ACC112 (cell line): Measurements from ENCODE around the gene ENGASE.
"Not testable (repeated sequence)": the region's sequence is repeated elsewhere in the genome, so short reads cannot be mapped to it uniquely, and the experiment has no call there.

Experiments used
- H2AFZ ChIP-seq: fragments of 200-600 bp; sonication (generic); one replicate; pipeline ENCODE4 v1.6.0; 2017; ENCODE audit warnings: antibody characterized with exemption, low read length; ENCODE audit not compliant: unreplicated experiment
- H3K27ac ChIP-seq: fragments of 200-600 bp; sonication (generic); 2 replicates; pipeline ENCODE4 v1.5.1; 2014; ENCODE audit warnings: low read depth, mild to moderate bottlenecking, antibody characterized with exemption, low read length, moderate library complexity
- H3K27me3 ChIP-seq: fragments of 200-600 bp; sonication (generic); 2 replicates; pipeline ENCODE4 v1.6.1; 2014; ENCODE audit warnings: mild to moderate bottlenecking, antibody characterized with exemption, low read length, moderate library complexity, mixed read lengths; ENCODE audit not compliant: insufficient read depth
- H3K36me3 ChIP-seq: fragments of 200-600 bp; sonication (generic); 2 replicates; pipeline ENCODE4 v1.6.1; 2016; ENCODE audit warnings: mild to moderate bottlenecking, antibody characterized with exemption, low read length, moderate library complexity, mixed read lengths; ENCODE audit not compliant: insufficient read depth
- H3K4me1 ChIP-seq: fragments of 200-600 bp; sonication (generic); one replicate; pipeline ENCODE4 v1.6.1; 2016; ENCODE audit warnings: low read length, mixed read lengths; ENCODE audit not compliant: insufficient read depth, unreplicated experiment, control insufficient read depth
- H3K4me3 ChIP-seq: fragments of 200-600 bp; sonication (generic); 2 replicates; pipeline ENCODE4 v1.5.1; 2014; ENCODE audit warnings: mild to moderate bottlenecking, low read depth, low read length
- H3K79me2 ChIP-seq: fragments of 200-600 bp; sonication (generic); one replicate; pipeline ENCODE4 v1.6.0; 2016; ENCODE audit warnings: low read length; ENCODE audit not compliant: control insufficient read depth, unreplicated experiment, insufficient read depth

Gene ENGASE, protein sequence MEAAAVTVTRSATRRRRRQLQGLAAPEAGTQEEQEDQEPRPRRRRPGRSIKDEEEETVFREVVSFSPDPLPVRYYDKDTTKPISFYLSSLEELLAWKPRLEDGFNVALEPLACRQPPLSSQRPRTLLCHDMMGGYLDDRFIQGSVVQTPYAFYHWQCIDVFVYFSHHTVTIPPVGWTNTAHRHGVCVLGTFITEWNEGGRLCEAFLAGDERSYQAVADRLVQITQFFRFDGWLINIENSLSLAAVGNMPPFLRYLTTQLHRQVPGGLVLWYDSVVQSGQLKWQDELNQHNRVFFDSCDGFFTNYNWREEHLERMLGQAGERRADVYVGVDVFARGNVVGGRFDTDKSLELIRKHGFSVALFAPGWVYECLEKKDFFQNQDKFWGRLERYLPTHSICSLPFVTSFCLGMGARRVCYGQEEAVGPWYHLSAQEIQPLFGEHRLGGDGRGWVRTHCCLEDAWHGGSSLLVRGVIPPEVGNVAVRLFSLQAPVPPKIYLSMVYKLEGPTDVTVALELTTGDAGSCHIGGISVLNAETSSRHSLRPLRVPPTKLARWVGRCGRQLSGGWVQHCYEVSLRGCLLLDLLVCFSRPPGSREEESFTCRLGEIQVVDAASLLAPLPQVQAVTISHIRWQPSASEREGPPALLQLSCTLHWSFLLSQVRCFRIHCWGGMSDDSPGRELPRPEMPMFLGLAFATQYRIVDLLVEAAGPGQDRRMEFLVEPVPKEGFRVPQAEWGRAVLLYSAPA

DNA sequence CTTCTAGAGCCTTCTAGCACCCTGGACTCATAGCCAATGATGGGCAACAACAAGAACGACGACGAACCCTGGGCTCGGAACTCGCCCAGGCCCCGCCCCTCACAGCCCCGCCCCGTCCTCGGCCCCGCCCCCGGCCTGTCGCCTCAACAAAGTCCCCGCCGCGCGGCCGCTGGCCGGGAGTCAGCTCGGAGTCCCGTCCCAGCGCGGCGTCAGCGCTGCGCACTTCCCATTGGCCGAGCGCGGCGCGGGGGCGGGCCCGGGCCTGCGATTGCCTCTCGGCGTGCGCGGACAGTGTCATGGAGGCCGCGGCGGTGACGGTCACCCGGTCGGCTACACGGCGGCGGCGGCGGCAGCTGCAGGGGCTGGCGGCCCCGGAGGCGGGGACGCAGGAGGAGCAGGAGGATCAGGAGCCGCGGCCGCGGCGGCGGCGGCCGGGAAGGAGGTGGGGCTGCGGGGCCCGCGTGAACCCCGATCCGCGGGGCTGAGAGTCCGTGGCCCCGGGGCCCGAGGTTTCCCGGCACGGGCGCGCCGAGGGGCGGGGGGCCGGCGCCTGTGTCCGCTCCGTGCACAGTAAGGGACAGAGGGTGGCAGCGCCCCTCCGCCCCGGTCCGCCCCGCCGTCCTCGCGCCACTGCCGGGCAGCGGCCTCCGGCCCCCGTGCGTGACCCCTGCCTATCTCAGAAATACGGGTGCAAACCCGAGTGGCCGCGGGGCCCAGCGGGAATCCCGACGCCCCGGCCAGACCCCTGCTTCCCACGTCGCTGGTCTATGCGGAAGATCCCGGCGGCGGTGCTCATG lies at the start of gene ENGASE:
Gene ENGASE, plus strand, starts transcription at position 176 of the 797 bp plus-strand sequence. Its CDS starts 121 bp downstream, at position 297.
- no peaks in the 10 kb centered on the region for H3K27me3 ChIP-seq
- peak within 1 kb of the TSS; percentile 93 for H2AFZ ChIP-seq
- H3K79me2 ChIP-seq = no peaks in the 10 kb centered on the region
- H3K36me3 ChIP-seq = no peaks in the 10 kb centered on the region
- H3K4me3 ChIP-seq = peak within 1 kb of the TSS; percentile 87
- H3K27ac ChIP-seq = no peak within 1 kb of the TSS
- peaks cover 6% of the 10 kb centered on the region for H3K4me1 ChIP-seq

DNA sequence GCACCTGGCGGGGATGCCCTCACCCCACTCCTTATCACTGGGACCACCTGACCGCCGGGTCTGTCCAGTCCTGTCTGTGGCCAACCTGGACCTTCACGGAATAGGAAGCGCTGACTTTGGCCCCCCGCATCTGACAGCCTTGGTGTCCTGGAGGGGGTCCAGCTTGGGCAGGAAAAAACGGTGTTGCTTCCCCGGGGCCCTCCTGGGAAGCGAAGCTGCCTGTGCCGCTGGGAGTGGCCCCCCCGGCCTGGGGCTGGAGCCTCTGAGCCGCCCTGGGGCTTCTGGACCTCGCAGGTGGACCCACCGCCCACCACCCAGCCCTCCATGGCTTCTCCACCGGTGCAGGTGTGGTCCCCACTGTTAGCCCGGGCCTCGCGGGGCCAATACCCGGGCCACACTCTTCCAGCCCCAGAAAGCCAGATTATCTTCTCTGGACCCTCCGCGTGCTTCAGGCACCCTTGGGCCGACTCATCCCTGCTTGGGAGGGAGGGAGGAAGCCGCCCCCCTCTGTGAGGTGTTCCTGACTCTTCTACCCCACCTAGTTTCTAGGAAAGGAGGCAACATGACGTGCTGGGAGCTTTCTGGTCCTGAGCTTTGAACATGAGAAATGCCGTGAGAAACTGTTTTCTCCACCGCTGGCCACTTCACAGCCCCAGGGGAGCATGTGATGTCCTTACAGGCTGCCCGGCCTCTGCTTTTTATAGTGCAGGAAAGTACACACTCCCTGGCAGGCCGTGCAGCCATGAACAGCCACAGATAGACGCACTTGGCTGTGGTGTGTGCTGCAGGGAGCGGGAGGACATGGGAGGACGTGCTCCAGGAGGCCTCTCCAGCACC lies 49.5 kb upstream of the ENGASE start:
- H3K4me1 ChIP-seq = peaks cover 69% of the 10 kb centered on the region
- no peaks in the 10 kb centered on the region for H3K27me3 ChIP-seq
- no peaks in the 10 kb centered on the region for H3K36me3 ChIP-seq
- peaks cover 4% of the 10 kb centered on the region for H3K79me2 ChIP-seq
- H2AFZ ChIP-seq = no peak overlapping the region
- H3K27ac ChIP-seq = no peak overlapping the region; the same call in 1 of the 2 replicates
- peak overlapping the region; percentile 82 for H3K4me3 ChIP-seq

DNA sequence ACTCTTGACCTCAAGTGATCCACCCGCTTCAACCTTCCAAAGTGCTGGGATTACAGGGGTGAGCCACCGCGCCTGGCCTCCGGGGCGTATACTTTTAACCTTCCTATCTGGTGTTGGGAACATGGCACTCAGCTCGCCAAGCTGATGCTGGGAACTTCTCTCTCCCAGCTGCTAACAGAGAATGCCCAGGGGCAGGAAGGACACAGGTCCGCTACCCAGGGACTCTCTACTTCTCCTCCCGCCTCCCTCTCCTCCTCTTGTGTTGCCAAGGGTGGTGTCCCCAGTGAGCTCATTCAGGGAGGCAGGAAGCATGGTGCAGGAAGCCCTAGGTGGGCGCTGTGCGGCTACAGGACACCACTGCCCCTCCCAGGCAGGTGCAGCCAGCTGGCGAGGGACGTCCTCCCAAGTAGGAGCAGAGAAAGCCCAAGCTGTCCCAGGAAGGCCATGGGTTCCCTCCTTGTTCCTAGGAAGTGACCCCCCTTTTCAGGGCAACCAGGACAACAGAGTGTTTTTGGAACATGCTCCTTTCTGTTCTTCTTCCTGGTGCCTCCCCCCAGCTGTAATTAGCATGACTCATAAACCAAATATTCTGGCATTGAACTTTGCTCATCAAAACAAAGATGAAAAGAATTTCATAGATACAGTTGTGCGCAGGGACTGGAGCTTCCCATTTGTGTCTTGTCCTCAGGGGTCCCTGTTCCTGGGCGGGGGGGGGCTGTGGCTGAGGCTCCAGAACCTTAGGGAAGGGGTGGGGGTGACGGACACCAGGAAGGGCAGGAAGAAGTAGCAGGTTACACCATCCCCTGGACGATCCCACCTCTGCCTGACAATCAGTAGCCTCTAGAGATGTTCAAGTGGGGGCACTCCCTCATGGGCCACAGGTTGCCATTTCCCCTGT lies 48.0 kb upstream of the ENGASE start:
- peak overlapping the region; percentile 60 for H3K4me3 ChIP-seq
- H3K4me1 ChIP-seq = peaks cover 58% of the 10 kb centered on the region
- H2AFZ ChIP-seq = no peak overlapping the region
- H3K27ac ChIP-seq = peak overlapping the region; percentile 92
- peaks cover 4% of the 10 kb centered on the region for H3K79me2 ChIP-seq
- H3K27me3 ChIP-seq = no peaks in the 10 kb centered on the region
- H3K36me3 ChIP-seq = no peaks in the 10 kb centered on the region

DNA sequence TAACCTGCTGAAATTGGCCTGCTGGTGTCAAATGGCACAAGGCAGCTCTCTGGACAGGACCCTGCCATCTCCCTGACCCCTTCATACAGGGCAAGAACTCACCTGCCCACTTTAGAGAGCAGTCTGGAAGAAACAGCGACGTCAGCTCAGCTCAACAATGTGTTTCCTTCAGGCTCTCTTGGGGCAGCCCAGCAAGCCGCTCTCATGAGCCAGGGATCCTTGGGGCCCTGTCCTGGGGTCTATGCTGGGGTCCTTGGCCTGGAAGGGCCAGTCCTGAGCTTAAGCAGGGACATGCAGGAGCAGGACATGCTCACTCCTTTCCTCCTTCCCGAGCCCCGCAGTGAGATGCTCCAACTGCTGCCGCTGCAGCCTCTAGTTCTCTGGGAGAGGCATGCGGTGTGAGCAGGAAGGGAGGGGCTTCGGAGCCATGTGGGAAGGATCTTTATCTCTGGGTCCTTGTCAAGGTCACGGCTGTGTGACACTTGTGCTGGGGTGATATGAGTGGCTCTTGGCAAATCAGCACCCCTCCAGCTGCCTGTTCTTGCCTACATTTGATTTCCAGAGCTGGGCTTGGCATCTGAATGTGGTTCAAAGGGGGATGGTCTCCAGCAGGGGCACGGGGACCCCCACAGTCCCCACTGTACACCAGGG lies 47.2 kb upstream of the ENGASE start:
- Histone ChIP-seq H3K79me2 (peaks cover 4% of the 10 kb centered on the region), H2AFZ (no peak overlapping the region), H3K27me3 (no peaks in the 10 kb centered on the region), H3K27ac (peak overlapping the region; percentile 92), H3K4me3 (peak overlapping the region; percentile 60), H3K36me3 (no peaks in the 10 kb centered on the region), H3K4me1 (peaks cover 58% of the 10 kb centered on the region)

DNA sequence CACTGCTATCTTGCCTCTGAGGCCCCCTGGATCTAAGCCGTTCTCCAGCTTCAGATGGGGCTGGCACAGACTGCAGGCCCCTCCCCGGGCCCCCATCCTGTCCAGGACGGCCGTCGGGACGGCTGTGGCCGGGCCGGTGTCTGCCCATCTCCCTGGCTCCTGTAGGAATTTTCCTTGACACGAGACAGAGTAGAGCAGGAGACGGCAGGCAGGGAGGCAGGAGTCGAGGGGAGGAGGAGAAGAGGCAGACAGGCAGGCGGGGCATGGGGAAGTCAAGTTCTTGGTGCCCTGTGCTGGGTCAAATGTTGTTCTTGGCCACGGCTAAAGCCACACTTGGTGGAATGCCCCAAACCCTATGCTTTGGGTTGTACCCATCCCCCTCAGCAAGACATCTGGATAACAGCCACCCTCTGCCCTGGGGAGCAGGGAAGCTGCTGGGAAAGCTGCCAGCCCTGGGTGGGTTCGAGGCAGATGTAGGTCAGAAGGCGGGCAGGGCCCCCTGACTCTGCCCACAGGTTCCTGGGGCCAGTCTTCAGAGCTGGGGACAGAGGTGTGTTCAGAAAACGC lies 46.6 kb upstream of the ENGASE start:
- no peaks in the 10 kb centered on the region for H3K27me3 ChIP-seq
- H3K4me1 ChIP-seq = peaks cover 54% of the 10 kb centered on the region
- peak overlapping the region; percentile 92 for H3K27ac ChIP-seq
- peak overlapping the region; percentile 60 for H3K4me3 ChIP-seq
- no peaks in the 10 kb centered on the region for H3K36me3 ChIP-seq
- H2AFZ ChIP-seq = no peak overlapping the region
- peaks cover 4% of the 10 kb centered on the region for H3K79me2 ChIP-seq

DNA sequence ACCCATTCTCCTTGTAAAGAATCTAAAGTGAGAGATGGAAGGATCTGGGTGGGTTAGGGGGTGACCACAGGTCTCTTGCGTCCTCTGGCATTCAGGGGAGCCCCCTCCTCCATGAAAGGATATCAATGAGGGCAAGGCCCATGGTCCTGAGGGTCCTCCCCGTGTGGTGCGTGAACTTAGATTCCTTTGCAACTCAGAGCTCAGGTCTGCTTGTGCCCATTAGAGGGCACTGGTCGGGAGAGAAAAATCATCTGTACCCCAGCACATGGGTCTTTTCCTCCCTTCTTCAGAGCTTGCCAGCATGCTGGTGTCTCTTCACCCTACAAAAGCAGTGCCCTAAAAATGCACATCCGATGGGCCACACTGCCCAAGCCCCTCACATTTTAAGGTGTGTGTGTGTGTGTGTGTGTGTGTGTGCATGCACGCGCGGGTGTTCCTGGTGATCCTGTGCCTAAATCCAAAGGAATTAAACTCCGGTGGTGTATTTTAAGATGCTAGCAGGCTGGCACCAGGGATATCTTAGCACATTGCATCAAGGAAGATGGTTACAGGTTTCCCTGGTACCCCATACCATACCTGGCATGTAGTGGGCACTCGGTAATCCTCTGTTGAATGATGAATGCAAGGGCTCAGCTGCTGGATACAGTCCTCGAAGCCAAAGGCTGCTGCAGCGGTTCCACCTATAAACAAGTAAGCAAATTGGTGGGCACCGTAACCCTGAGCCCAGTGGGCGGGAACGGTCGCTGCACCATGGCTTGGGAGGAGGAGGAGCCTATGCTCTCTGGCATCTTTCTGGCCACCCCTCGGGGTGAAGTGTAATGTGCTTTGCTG lies 45.9 kb upstream of the ENGASE start:
- H3K27ac ChIP-seq = peak overlapping the region; percentile 92
- peaks cover 50% of the 10 kb centered on the region for H3K4me1 ChIP-seq
- peak overlapping the region; percentile 60; the same call in 1 of the 2 replicates for H3K4me3 ChIP-seq

DNA sequence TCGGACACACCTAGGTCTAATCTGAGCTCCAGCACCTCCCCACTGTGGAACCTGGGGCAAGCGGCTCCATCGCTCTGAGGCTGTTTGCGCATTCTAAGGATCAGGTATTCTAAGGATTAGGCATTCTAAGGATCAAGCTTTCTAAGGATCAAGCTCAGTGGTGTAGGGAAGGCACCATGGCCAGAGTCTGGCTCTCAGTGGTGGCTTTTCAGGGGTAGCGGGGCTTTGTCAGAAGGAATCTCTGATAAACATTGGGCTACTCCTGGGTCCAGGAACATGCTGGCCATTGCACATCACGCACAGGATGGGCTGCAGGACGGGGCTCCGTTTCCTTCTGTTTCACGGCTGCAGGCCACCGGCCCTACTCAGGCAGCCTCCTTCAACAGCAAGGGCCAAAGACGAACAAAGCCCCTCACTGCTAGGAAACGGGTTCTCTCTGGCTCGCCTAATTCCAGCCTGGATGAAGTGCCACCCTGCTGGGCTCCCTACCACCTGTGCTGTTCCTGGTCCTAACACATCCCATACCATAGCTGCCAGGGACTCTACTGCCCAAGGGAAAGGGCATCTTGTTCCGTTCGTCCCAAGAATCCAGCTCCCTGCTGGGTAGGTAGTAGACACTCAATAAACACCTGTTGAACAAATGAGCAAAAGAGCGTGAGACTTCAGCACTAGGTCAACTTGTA lies 45.2 kb upstream of the ENGASE start:
- Histone ChIP-seq H3K4me3 (no peak overlapping the region), H3K27ac (no peak overlapping the region), H3K36me3 (no peaks in the 10 kb centered on the region), H2AFZ (no peak overlapping the region), H3K79me2 (peaks cover 4% of the 10 kb centered on the region), H3K27me3 (no peaks in the 10 kb centered on the region), H3K4me1 (peaks cover 49% of the 10 kb centered on the region)

More for the DNA sequence above, 45.9 kb upstream of the ENGASE start:
- H3K36me3 ChIP-seq = no peaks in the 10 kb centered on the region
- H3K79me2 ChIP-seq = peaks cover 4% of the 10 kb centered on the region
- no peak overlapping the region for H2AFZ ChIP-seq
- no peaks in the 10 kb centered on the region for H3K27me3 ChIP-seq

DNA sequence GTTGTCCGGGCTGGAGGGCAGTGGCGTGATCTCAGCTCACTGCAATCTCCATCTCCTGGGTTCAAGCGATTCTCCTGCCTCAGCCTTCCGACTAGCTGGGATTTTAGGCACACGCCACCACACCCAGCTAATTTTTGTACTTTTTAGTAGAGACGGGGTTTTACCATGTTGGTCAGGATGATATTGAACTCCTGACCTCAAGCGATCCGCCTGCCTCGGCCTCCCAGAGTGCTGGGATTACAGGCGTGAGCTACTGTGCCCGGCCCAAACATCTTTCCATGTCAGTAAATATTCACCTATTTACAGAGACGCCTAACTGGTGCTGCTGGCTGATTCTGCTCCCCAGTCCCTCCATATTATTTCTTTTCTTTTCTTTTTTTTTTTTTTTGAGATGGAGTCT lies 44.0 kb upstream of the ENGASE start:
- not testable (repeated sequence) for H3K27me3 ChIP-seq, H3K27ac ChIP-seq, H3K36me3 ChIP-seq, H3K79me2 ChIP-seq, H2AFZ ChIP-seq, H3K4me3 ChIP-seq
- H3K4me1 ChIP-seq = peaks cover 41% of the 10 kb centered on the region
